HG02981 (cell line): ENCODE measurements around the gene PRKG1.
"Not testable (repeated sequence)": the region's sequence is repeated elsewhere in the genome, so short reads cannot be mapped to it uniquely, and the experiment has no call there.

ENCODE experiments used
- ATAC-seq: cut with Tn5 transposase; IDR thresholded peaks from one replicate; pipeline ENCODE4 v1.9.1; 2021; ENCODE audit warnings: mild to moderate bottlenecking, moderate library complexity; ENCODE audit not compliant: unreplicated experiment

The PRKG1 gene

DNA sequence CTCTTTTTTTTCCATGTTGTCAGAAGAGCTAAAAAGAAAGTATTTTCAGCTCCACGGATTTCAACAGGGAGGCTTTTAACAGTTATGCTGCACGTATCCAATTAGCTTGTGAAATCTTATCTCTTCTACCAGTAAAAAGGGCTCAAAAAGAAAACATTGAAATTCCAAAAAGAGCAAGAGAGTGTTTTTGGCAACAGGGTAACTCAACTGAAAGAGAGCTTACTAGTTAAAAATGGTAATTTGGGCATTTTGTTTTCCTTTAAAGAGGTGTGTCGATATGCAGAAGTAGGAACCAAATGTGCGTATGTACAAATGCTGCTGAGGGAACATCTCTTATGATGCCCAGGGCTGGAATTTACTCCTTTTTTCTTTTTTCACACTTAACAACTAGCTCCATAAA lies 292.8 kb downstream of the PRKG1 start:
- no peak for ATAC-seq

DNA sequence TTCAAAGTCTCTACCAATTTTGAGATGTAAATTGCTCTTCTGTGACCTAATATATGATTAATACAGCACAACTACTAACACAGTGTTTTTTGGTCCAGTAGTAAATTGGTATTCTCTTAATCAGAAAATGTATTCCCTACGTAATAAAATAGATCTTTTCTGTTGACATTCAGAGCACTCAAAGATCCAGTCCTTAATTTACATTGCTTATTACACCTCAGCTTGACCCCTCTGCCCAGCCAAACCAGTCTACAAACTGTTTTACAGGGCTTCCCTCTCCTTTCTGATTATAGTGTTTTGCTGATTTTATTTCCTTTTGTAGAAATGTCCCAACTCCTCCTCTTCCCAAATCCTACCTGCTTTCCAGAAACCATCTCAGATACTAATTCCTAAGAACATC lies 293.4 kb downstream of the PRKG1 start:
- no peak for ATAC-seq

DNA sequence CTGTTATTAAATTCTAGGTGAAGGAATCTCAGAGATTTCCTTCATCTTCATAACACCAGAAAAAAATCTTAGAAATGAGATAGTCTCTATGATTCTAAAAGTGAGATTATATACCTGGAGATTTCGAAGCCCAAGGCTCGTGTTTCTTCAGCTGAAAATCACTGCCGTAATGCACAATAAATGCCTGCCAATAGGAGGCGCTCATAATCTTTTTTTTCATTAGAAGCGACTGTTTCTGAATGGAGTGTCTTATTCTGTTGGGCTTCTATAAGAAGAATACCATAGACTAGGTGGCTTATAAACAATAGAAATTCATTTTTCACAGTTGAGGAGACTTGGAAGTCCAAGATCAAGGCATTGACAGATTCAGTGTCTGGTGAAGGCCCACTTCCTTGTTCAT lies 294.7 kb downstream of the PRKG1 start:
- ATAC-seq: no peak

DNA sequence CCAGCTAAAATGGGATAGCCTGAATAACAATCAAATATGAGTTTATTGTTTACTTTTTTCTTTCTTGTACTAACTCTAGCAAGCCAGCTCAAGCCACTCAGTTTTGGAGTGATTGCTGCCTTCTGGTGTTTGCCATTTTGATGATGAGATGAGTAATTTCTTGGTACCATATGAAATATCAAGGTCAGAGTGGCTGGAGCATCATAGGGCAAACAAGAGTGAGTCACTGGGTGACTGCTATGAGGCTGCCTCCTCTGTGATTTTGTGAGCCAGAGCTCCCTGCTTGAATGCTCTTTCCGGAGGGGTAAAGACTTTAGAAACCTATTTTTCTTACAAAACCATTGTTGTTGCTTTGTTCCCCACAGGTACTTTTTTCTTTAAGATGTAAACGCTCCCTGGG lies 295.6 kb downstream of the PRKG1 start:
- ATAC-seq: no peak

DNA sequence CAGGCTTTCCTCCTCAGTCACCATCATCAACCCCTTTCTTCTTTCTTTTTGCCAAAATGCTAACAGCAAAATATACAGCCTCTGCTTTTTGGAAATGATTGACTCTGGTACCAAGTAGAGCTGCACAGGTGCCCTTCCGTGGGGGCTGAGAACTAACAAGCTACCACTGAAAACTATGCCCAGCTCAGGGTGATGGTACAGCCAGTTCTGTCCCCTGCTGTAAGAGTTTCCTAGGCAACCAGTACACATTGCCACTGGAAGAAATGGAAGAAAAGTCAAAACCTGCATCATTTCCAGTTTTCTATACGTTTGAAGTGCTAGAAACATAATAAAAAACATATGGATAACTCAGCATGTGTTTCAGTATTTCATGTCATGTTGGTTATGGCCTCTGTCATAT lies 297.5 kb downstream of the PRKG1 start:
- no peak for ATAC-seq

DNA sequence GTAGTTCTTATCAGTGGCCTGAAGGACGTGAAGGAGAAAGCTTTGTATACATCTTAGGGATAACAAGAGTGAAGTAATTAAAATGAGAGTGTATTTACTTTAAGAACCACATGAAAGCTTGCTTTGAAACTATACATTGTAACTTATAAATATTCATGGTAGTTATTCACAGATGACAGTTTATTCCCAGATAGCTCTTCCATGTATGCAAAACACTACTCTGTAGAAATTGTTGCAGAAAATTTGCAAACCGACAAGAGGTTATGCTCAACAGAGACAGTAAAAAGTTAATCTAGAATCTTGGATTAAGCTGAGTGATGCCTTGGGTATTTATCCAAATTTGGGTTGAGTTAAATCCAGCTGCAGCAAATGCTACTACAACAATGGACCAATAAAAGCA lies 301.5 kb downstream of the PRKG1 start:
- no peak for ATAC-seq

DNA sequence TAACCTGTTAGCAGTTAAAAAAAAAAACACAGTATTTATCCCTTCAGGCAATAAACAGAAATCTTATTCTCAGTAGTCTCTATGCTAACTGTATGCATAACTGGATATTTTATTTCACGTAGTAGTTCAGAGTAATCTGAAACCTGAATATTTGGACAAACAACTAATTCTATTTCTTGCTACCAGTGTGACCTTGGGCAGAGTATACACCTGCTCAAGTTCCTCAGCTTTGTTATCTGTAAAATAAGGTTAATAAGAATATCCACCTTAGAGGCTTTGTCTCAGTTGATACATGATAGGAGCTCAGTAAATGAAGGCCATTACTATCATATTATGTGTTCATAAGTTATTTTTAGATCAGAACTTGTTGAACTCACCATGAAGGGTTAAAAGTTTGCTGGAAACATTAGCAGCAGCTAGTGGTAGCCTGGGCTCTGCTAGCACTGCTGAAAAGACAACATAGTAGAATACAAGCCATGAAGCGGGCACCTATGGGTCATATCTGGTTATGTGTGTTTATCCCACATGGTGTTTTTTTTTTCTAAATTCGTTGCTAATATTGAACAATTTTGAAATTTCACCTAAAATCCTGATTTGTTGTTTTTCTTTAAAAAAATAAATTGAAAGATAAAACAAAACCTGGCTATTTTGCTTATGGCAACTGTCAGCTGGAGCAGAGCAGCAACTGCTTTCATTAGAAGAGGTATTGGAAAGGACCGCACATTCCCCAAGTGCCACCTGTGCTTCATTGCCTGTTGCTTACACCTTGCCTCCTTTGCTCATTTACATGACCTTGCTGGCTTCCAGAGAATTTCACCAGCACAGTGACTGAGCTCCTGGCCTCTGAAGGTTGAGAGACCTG lies 303.0 kb downstream of the PRKG1 start:
- ATAC-seq: no peak

DNA sequence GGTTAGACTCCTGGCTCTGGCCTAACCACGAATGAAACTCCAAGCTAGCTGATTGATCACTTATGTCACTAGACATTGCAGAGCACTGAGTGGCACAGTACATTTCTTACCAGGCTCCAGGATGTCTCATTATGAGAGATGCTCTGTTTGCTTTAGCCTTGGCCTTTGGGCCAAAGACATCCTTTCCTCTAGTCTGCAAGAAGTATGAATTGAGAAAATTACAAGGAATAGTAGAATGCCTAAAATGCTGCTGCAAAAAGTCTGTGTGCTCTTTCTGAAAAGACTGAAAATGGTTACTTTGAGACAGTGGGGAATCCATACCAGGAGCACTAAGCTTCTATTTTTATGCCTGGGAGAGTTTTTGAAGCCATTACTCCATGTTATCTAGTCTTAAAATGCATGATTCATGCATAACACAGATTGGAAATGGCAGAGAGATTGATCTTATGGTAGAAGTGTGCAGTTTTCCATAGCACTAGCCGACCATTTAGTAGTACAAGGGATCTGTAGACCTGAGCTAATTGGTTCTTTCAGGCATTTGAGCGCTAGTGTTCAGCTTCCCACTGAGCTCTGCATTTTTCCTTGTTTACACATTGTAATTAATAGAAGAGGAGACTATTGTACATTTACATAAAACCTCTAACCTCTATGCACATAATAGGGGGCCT lies 303.8 kb downstream of the PRKG1 start:
- no peak for ATAC-seq

DNA sequence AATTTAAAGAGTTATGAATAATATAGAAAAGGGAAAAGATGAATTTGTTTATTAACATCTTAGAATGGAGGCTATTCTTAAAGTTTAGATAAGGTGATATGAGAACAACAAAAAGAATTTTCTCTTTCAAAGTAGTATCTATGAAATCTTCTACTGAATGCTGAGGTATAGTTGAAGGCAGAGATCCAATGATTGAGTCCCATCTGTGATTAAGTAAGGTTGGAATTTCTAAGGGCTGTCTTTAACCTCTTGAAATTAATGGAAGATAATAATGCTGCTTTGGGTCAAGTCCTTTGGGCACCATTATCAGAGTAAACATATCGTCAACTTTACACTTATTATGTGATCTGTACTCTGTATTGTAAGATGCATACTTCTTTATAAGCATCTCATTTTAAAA lies 307.9 kb downstream of the PRKG1 start:
- ATAC-seq: no peak

DNA sequence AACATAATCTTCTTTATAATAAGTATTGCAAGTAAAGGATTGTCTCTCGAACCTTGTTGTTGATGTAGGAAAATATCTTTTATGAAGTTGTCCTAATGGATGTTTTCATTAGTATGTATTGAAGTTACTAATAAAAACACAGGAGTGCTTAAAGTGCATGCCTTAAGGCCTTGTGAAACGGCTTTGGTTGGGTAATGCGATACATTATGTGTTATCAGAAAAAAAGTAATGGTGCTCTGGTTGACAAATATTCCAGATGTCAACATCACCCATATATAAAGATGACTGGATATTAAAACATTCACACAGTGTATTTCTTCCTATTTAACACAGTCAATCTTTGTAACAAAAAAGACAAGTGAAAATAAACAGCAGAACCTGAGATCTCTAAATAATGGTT lies 310.7 kb downstream of the PRKG1 start:
- no peak for ATAC-seq

DNA sequence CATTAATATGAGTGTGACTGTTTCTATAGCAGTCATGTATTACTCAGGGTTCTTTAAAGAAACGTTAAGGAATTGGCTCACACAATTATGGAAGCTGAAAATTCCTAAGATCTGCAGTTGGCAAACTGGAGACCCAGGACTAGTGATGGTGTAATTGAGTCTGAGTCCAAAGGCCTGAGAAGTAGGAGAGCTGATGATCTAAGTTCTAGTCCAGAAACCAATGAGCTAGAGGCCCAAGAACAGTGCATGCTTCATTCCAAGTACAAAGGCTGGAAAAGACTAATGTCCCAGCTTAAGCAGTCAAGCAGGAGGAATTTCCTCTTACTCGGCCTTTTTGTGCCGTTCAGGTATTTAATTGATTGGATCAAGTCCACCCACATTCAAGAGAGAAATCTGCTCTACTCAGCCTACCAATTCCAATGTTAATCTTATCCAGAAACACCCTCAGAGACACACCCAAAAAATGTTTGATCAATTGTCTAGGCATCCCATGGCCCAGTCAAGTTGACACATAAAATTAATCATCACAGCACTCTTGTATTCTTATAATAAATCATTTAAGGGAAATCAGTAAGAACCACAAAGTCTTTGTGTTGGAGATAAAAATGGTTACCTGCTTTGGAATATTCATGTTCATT lies 312.1 kb downstream of the PRKG1 start:
- no peak for ATAC-seq

DNA sequence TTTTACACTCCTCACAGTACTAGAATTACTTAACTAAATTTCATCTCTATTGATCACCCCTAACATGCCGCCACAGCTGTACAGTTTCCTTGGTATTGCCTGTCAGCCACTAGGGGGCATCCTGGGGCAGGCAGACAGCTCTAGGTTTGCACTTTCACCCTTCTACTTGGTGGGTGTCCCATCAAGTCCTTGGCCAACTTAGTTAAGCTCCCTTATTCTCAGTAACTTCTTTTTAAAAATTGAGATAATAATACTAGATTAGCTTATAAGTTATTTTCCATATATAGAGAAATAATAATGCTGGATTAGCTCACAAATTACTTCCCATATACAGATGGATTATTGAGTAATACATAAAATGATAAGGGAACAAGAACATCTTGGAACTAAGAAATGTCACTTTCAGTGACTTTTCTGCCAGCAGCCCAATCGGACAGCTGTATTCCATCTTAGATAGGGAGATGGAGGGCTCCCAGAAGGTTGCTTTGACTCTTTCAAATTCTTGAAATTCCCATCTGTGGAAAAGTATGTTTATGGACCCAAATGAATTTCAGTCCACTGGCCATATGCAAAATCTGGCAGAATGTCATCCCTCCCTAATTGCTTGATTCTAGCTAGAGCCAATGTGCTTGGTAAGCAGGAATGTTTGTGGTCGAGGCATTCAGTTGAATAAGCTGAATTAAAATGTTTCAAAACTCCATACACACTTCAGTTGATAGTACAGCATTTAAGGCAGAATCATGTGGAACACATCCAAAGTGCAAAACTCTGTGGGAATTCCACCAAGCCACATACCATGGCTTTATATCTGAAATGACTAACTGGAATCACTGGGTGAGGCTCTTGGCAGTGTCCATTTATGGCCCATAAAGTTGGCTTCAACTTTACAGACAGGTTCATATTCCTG lies 315.4 kb downstream of the PRKG1 start:
- peak; percentile 93 for ATAC-seq

DNA sequence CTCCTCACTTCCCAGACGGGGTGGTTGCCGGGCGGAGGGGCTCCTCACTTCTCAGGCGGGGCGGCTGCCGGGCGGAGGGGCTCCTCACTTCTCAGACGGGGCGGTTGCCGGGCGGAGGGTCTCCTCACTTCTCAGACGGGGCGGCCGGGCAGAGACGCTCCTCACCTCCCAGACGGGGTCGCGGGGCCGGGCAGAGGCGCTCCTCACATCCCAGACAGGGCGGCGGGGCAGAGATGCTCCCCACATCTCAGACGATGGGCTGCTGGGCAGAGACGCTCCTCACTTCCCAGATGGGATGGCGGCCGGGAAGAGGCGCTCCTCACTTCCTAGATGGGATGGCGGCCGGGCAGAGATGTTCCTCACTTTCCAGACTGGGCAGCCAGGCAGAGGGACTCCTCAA lies 318.7 kb downstream of the PRKG1 start:
- ATAC-seq: not testable (repeated sequence)

DNA sequence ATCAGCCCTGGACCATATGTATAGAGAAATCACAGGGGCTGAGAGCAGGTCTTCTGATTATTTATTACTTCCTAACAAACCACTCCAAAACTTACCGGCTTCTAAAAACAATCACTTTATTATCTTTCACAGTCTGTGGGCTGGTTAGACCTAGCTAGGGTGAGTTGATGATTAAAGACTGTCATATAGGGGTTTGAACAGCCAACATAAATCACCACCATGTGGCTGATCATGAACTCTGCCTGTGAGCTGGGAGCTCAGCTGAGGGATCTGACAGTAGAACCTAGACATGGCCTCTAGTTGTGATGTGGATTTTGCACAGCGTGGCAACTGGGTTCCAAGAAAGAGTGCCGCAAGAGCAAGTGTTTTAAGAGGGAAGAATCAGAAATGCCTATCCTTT lies 319.8 kb downstream of the PRKG1 start:
- no peak for ATAC-seq

DNA sequence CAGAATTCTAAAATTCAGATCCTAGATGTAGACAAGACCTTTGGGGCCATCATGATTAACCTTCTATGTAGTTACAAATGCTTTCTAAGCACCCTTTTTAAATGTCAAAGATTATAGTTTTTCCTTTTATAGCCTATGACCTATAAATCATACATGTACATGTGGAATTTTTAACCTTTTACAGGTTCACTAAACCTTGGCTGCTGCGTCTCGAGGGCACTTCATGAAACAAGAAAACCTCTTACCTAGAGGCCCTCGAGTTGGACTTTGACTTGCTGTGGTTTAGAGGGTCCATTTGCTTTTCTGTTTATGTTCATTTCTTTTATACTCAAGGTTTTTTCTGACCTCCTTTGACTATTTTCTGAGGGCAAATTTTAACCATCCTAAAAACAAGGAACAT lies 323.0 kb downstream of the PRKG1 start:
- no peak for ATAC-seq

DNA sequence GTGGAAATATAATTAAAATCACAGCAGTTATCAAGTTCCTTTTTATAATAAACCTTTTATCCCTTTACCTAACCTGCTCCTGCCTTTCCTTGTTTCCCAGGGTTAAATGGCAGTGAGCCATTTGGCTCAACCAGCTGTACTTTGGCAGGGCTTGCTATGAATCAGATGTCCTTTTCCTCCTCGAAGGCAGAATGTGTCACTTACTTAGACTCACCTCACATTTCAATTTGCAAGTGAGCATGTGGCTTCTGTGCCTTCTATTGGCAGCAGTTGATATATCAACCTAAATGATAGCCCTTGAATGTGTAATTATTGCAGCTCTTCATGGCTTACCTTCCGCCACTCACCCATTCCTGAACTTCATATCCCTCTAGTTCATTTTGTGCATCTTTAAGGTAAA lies 323.4 kb downstream of the PRKG1 start:
- no peak for ATAC-seq

DNA sequence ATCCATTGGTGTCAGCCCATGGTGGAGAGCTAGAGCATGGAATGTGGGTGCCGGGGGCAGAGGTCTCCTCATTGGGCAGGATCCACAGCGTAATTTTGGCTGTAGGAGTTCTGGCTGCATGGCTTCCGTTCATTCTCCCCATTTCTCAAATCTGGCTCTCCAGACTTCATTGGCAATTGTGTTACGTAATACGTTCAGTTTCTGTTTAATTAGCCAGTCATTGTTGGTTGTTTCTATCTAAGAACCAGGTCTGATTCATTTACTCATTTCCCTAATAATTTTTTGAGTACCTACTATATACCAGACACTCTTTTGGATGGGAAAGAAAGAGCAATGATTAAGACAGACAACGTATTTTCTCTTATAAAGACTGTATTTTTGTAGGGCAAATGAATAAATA lies 325.6 kb downstream of the PRKG1 start:
- no peak for ATAC-seq

DNA sequence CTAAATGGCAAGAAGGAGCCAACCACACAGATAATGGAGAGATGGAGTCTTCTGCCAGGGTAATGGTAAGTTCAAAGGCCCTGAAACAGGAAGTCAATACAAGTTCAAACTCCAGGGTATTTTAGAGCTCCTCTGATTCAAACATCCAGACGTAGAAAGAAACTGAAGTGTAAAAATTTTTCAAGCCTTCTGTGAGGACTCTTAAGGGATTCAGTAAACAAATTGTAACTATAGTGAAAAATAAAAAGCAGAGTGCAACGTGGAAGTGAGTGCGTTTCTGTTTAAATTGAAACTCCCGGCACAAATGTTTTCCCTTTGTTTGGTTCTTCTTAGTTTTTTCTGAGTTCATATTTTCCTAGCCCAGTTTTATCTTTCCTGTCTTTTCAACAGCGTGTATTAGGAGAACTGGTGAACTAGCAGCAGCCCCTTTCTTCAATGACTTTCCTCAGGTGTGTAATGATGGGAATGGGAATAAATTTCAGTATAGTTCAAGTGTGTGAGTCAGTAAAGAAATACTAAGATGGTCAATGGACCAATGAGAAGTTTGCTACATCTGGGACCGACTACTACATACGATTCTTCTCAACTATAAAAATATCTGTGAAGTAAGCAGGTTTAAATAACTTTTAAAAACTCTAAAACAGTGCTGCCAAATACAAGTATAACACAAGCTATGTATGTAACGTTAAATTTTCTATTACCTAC lies 326.3 kb downstream of the PRKG1 start:
- ATAC-seq: no peak

DNA sequence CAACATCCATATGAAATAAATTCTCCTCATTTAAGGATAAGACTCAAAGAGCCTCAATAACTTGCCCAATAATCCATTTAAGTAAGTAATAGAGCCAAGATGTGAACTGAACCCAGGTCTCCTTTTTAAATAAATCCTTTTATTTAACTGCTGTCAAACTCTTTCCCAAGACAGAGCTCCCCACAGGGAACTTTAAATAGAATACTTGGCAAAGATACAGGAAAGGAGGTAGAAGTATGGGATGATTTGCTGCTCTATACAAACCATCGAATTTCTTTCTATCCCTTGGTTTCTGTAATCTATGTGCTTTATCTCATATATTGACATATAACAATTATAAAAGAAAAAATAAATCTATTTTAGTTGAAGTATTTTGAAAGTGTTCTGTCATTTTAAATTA lies 329.2 kb downstream of the PRKG1 start:
- ATAC-seq: no peak

DNA sequence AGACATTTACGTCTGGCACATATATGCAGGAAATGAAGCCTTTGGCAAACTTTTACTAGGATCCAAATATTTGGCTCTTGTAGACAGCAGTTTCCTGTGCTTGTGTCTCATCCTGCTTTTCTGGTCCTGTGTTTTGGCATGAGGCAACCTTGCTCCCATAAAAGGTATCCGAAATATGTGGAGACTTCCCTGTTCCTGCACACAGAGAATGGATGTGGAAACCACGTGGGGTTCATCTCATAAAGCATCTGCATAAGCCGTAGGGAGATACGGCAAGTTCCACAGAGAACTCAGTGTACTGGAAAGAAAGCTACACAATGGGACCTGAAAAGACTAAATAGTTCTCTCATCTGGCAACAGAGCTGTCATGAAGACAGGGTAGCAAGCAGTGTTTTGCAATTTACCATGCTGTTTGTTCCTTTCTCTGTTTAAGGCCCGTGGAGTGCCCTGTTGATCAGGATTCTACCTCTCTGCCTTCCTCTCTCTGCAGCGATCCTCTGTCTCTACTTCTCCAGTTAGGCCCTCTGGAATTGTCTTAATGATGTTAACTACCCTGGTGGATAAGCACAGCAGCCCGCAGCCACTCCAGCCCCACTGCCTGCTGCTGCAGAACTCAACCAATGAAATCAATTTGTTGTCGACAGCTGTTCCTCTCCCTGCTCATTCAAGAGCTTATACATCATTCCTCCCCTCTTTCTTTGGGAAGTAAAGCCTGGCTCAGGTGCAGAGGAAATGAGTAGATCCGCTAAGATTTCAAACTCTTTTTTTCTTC lies 331.5 kb downstream of the PRKG1 start:
- no peak for ATAC-seq
